B cell (primary cell): ENCODE results near the gene CD44. TPM values are rescaled to one million over a fixed set of nuclear protein-coding genes. Genes with fewer than 3 reads are reported as not detected.

Source experiments
- ATAC-seq: fragments of 200-7000 bp; cut with Tn5 transposase; one replicate; pipeline ENCODE4 v1.10.0; 2021; ENCODE audit warnings: low read depth, mild to moderate bottlenecking, moderate number of reproducible peaks, moderate library complexity
- CTCF ChIA-PET: fragments of 350-600 bp; sonication (Branson Sonifier 250); formaldehyde crosslinking; loops from one replicate; lab custom pipeline; 2021; ENCODE audit warnings: antibody characterized with exemption, inconsistent platforms; lab: Charles Lee
- POLR2A ChIA-PET: fragments of 350-600 bp; sonication (Branson Sonifier 250); formaldehyde crosslinking; loops from one replicate; lab custom pipeline; 2021; ENCODE audit warnings: antibody characterized with exemption; lab: Charles Lee
- DNase-seq: peaks from one replicate; pipeline ENCODE4 v3.0.0; 2013
- H2AFZ ChIP-seq: 2 replicates; pipeline ENCODE4 v1.6.1; 2012; ENCODE audit warnings: mild to moderate bottlenecking, low read depth, low read length; ENCODE audit not compliant: insufficient read depth, poor library complexity, severe bottlenecking
- H3K27ac ChIP-seq, 2 donors: 1 replicate in 1 of 2; 2 replicates in 1 of 2; pipeline ENCODE4 v1.5.1; 2012 to 2013; ENCODE audit warnings: low read length in 2 of 2, mild to moderate bottlenecking in 2 of 2, moderate library complexity in 1 of 2
- H3K27me3 ChIP-seq, 4 experiments: fragments of 200-600 bp in 1 of 4; sonication (generic) in 1 of 4; replicated peaks in 1 of 4; 1 replicate in 2 of 4; 2 replicates in 2 of 4; pipeline versions ENCODE4 v1.6.1 to v1.7.0; 2013 to 2016; ENCODE audit warnings: low read length in 3 of 4, mild to moderate bottlenecking in 2 of 4, mixed read lengths in 1 of 4, moderate library complexity in 1 of 4; ENCODE audit not compliant: insufficient read depth in 4 of 4, control insufficient read depth in 3 of 4; ENCODE audit errors: control extremely low read depth in 1 of 4
- H3K36me3 ChIP-seq, 2 experiments: replicated peaks in 1 of 2; 1 replicate in 1 of 2; 2 replicates in 1 of 2; pipeline versions ENCODE4 v1.6.1 to v1.7.1; 2013; ENCODE audit warnings: low read length in 1 of 2; ENCODE audit not compliant: insufficient read depth in 2 of 2, control insufficient read depth in 1 of 2; ENCODE audit errors: control extremely low read depth in 1 of 2, extremely low read depth in 1 of 2
- H3K4me1 ChIP-seq, 2 donors: fragments of 200-600 bp in 1 of 2; sonication (generic) in 1 of 2; 1 replicate in 1 of 2; 2 replicates in 1 of 2; pipeline versions ENCODE4 v1.5.1 to v1.6.1; 2013 to 2017; ENCODE audit warnings: low read length in 2 of 2; ENCODE audit not compliant: control insufficient read depth in 2 of 2, insufficient read depth in 2 of 2
- H3K4me2 ChIP-seq: replicated peaks from 2 replicates; pipeline ENCODE3; 2012; ENCODE audit warnings: mild to moderate bottlenecking, low read depth, low read length; ENCODE audit not compliant: poor library complexity, severe bottlenecking
- H3K4me3 ChIP-seq, 5 experiments: fragments of 200-600 bp in 1 of 5; sonication (generic) in 1 of 5; 1 replicate in 3 of 5; 2 replicates in 2 of 5; pipeline versions ENCODE4 v1.5.1 to v1.7.0; 2011 to 2016; ENCODE audit warnings: low read length in 4 of 5, mild to moderate bottlenecking in 4 of 5, low read depth in 2 of 5, control low read depth in 1 of 5, moderate library complexity in 1 of 5; ENCODE audit not compliant: insufficient read depth in 1 of 5; ENCODE audit errors: control extremely low read depth in 1 of 5, extremely low read depth in 1 of 5
- H3K79me2 ChIP-seq: fragments of 200-600 bp; sonication (generic); one replicate; pipeline ENCODE4 v1.6.0; 2016; ENCODE audit warnings: low read length; ENCODE audit not compliant: control insufficient read depth, insufficient read depth
- H3K9ac ChIP-seq: fragments of 200-600 bp; sonication (generic); 2 replicates; pipeline ENCODE4 v1.6.1; 2017; ENCODE audit warnings: mild to moderate bottlenecking, low read length, moderate library complexity
- H3K9me3 ChIP-seq, 3 donors: one replicate each; pipeline versions ENCODE4 v1.6.1 to v1.7.1; 2013; ENCODE audit warnings: low read length in 2 of 3; ENCODE audit not compliant: control insufficient read depth in 2 of 3, insufficient read depth in 1 of 3; ENCODE audit errors: control extremely low read depth in 1 of 3
- H4K20me1 ChIP-seq: 2 replicates; pipeline ENCODE4 v1.6.0; 2012; ENCODE audit warnings: mild to moderate bottlenecking, low read length; ENCODE audit not compliant: insufficient read depth, control insufficient read depth, poor library complexity, severe bottlenecking
- H3K27ac Mint-ChIP-seq: one replicate; pipeline ENCODE4 v1.8.0; 2021; ENCODE audit warnings: mixed read lengths
- H3K27me3 Mint-ChIP-seq: one replicate; pipeline ENCODE4 v1.8.0; 2021; ENCODE audit warnings: mixed read lengths
- H3K4me1 Mint-ChIP-seq: one replicate; pipeline ENCODE4 v1.8.0; 2021; ENCODE audit warnings: mixed read lengths
- H3K4me3 Mint-ChIP-seq: one replicate; pipeline ENCODE4 v1.8.0; 2021; ENCODE audit warnings: mixed read lengths
- H3K9me3 Mint-ChIP-seq: one replicate; pipeline ENCODE4 v1.8.0; 2022; ENCODE audit warnings: mixed read lengths; ENCODE audit not compliant: insufficient read depth
- CTCF ChIP-seq: fragments of 200-600 bp; IDR thresholded peaks from one replicate; pipeline ENCODE4 v1.8.0; 2022; ENCODE audit warnings: antibody characterized with exemption, mild to moderate bottlenecking
- EZH2 ChIP-seq: IDR thresholded peaks from 2 replicates; pipeline ENCODE4 v1.6.1; 2012; ENCODE audit warnings: borderline replicate concordance, low read depth, mild to moderate bottlenecking, moderate library complexity, low read length; ENCODE audit not compliant: insufficient read depth, poor library complexity, severe bottlenecking
- WGBS: methylation state at CpG from one replicate; pipeline ENCODE4 v1.1.5; 2013; ENCODE audit warnings: missing lambda C conversion rate; ENCODE audit not compliant: insufficient coverage; 5-methylcytosine and 5-hydroxymethylcytosine counted together
- intact Hi-C: fragments of 100-400 bp; cut with micrococcal nuclease; formaldehyde crosslinking; loops from one replicate; pipeline ENCODE4 v1.10.0; 2022
- polyA plus RNA-seq: library from polyadenylated mRNA; depleted of rRNA; stranded (reverse); fragments of >200 nt; gene quantifications from 2 replicates; pipeline ENCODE4 v1.2.3, GENCODE V29; 2012
- total RNA-seq, 2 donors: library from RNA; stranded (reverse); fragments of 120-200 nt in 1 of 2; gene quantifications; 1 replicate in 1 of 2; 2 replicates in 1 of 2; pipeline versions ENCODE4 v1.2.3 to v1.2.4, GENCODE V29; 2013 to 2022

The CD44 gene
- total and polyA plus RNA-seq, 2 donors (not counting 1 experiment from before 2014, with no cell fraction given), result 261 to 896 TPM

GRCh38 chr11:35173011-35173511, 34.1 kb downstream of the CD44 start:
- intact Hi-C loops, result loop anchor here (1.0 to 5.0 kb wide), 3 partner anchors 8 to 36 kb away; partner anchors contain the start of gene CD44
- peak; percentile 70 for DNase-seq
- H3K27ac Mint-ChIP-seq, result peak overlapping the region; percentile 94
- H3K9me3 Mint-ChIP-seq, result no peaks in the 10 kb centered on the region
- ATAC-seq, result peak; percentile 56
- TF ChIP-seq EZH2 (no peak), CTCF (no peak)
- H2AFZ ChIP-seq, result no peak overlapping the region
- peak overlapping the region; percentile 15 for H3K9ac ChIP-seq
- no peaks in the 10 kb centered on the region for H3K27me3 Mint-ChIP-seq
- H3K36me3 ChIP-seq, result peaks cover 5 to 26% of the 10 kb centered on the region in 2 experiments
- CTCF ChIA-PET, result interaction anchor here (1.1 to 4.3 kb wide), 9 partner anchors 10 to 172 kb away, joined by 3 to 27 read pairs (median 4); no protein-coding TSS in a partner anchor
- peaks cover 77 to 80% of the 10 kb centered on the region in 2 donors for H3K4me1 ChIP-seq
- POLR2A ChIA-PET, result interaction anchor here (1.6 kb wide), 1 partner anchor 33 kb away, joined by 4 read pairs; no protein-coding TSS in a partner anchor
- H3K79me2 ChIP-seq, result peaks cover 92% of the 10 kb centered on the region
- peak overlapping the region in 3 of 5 experiments; percentile 9 to 34 (median 32) for H3K4me3 ChIP-seq
- H3K4me1 Mint-ChIP-seq, result peaks cover 83% of the 10 kb centered on the region
- peaks cover 7% of the 10 kb centered on the region for H4K20me1 ChIP-seq
- H3K27ac ChIP-seq, result peak overlapping the region; percentile 54 to 83
- H3K9me3 ChIP-seq, result no peaks in the 10 kb centered on the region
- no peaks in the 10 kb centered on the region for H3K27me3 ChIP-seq
- 17% methylated on average over 1 of the region's 2 CpGs for WGBS
- H3K4me3 Mint-ChIP-seq, result peak overlapping the region; percentile 83
- peak overlapping the region; percentile 66 for H3K4me2 ChIP-seq
